ENCODE data around the gene ABHD6. TPM values are rescaled to one million over a fixed set of nuclear protein-coding genes. Genes with fewer than 3 reads are reported as not detected.
"Not testable (repeated sequence)": the region's sequence is repeated elsewhere in the genome, so short reads cannot be mapped to it uniquely, and the experiment has no call there.

The ABHD6 gene
- total RNA-seq, 1 experiment from 2014 or later, result 11.8 TPM

DNA sequence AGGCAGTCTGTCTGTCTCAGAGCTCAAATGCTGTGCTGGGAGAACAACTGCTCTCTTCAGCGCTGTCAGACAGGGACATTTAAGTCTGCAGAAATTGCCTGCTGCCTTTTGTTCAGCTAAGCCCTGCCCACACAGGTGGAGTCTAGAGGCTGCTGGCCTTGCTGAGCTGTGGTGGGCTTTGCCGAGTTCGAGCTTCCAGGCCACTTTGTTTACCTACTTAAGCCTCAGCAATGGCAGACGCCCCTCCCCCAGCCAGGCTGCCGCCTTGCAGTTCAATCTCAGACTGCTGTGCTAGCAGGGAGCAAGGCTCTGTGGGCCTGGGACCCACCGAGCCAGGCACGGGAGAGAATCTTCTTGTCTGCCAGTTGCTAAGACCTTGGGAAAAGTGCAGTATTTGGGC lies 43.5 kb downstream of the ABHD6 start:
- H2AFZ ChIP-seq (ENCODE audit: low read length), result no peak overlapping the region
- H3K9me2 ChIP-seq (replicated peaks; ENCODE audit: insufficient read depth, low read length), result no peaks in the 10 kb centered on the region
- no peaks in the 10 kb centered on the region for H3K9me3 ChIP-seq (ENCODE audit: low read length)
- no peaks in the 10 kb centered on the region for H3K27me3 ChIP-seq (ENCODE audit: low read length)
- no peak overlapping the region for H3K4me3 ChIP-seq (ENCODE audit: low read length)
- H3K4me1 ChIP-seq (ENCODE audit: low read length), result no peaks in the 10 kb centered on the region
- no peak overlapping the region for H3K4me2 ChIP-seq (ENCODE audit: low read depth, low read length, poor library complexity, severe bottlenecking)
- H3K36me3 ChIP-seq (ENCODE audit: insufficient read depth, low read length), result no peaks in the 10 kb centered on the region
- DNase-seq, result peak; percentile 12
- H3K27ac ChIP-seq (ENCODE audit: low read length), result no peak overlapping the region
- no peak overlapping the region for H3K9ac ChIP-seq (ENCODE audit: low read length)
- H3K79me2 ChIP-seq (ENCODE audit: low read length), result no peaks in the 10 kb centered on the region
- H4K20me1 ChIP-seq (ENCODE audit: insufficient read depth, low read depth, low read length), result no peaks in the 10 kb centered on the region

DNA sequence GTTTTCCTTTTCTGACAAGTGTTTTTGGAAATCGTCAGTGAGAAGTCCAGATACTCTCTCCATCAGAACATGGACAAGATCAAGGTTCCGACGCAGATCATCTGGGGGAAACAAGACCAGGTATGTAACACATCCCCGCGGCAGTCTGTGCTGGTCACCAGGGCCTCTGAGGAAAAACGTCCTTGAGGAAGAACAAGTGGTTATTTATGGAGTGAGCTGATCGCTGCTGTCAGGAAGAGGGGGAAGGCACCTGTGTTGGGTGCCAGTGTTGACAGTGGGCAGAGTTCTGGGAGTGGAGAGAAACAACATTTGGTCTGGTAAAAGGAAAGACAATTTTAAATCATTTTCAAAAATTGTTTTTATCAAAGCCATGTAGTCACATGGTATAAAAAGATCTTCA lies 47.7 kb downstream of the ABHD6 start:
- Histone ChIP-seq H3K36me3 (ENCODE audit: insufficient read depth, low read length) (peaks cover 4% of the 10 kb centered on the region; the same call in 1 of the 2 replicates), H3K4me1 (ENCODE audit: low read length) (no peaks in the 10 kb centered on the region; the same call in 1 of the 2 replicates), H3K79me2 (ENCODE audit: low read length) (no peaks in the 10 kb centered on the region), H3K9me2 (replicated peaks; ENCODE audit: insufficient read depth, low read length) (no peaks in the 10 kb centered on the region), H3K9me3 (ENCODE audit: low read length) (no peaks in the 10 kb centered on the region), H3K4me2 (ENCODE audit: low read depth, low read length, poor library complexity, severe bottlenecking) (no peak overlapping the region), H3K27ac (ENCODE audit: low read length) (no peak overlapping the region), H2AFZ (ENCODE audit: low read length) (no peak overlapping the region), H4K20me1 (ENCODE audit: insufficient read depth, low read depth, low read length) (no peaks in the 10 kb centered on the region), H3K9ac (ENCODE audit: low read length) (no peak overlapping the region), H3K4me3 (ENCODE audit: low read length) (no peak overlapping the region), H3K27me3 (ENCODE audit: low read length) (no peaks in the 10 kb centered on the region)
- DNase-seq, result peak; percentile 30

DNA sequence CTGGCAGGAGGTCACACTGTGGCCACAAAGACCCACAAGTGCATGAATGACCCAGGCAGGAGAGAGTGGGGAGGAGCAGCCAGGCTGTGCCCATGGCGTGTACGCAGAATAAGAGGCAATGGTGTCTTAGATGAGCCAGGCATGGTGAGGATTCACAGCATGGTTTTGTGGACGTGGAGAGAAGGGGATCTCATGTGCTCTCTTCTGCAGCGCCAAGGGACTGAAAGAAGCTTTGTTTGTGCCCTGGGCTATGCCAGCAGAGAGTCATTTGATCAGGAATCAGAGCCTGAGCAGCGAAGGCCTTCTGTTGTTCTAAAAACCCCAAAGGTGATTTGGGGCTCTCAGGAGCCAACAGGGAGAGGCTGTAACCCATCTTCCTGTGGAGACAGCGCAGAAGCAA lies 49.8 kb downstream of the ABHD6 start:
- Histone ChIP-seq H3K4me3 (ENCODE audit: low read length) (no peak overlapping the region), H3K27ac (ENCODE audit: low read length) (no peak overlapping the region), H3K4me2 (ENCODE audit: low read depth, low read length, poor library complexity, severe bottlenecking) (no peak overlapping the region), H3K9ac (ENCODE audit: low read length) (no peak overlapping the region), H2AFZ (ENCODE audit: low read length) (no peak overlapping the region), H3K27me3 (ENCODE audit: low read length) (no peaks in the 10 kb centered on the region), H3K9me3 (ENCODE audit: low read length) (no peaks in the 10 kb centered on the region), H3K4me1 (ENCODE audit: low read length) (no peaks in the 10 kb centered on the region; the same call in 1 of the 2 replicates), H3K36me3 (ENCODE audit: insufficient read depth, low read length) (peaks cover 4% of the 10 kb centered on the region; the same call in 1 of the 2 replicates), H3K9me2 (replicated peaks; ENCODE audit: insufficient read depth, low read length) (no peaks in the 10 kb centered on the region), H4K20me1 (ENCODE audit: insufficient read depth, low read depth, low read length) (no peaks in the 10 kb centered on the region), H3K79me2 (ENCODE audit: low read length) (no peaks in the 10 kb centered on the region)
- DNase-seq, result peak; percentile 23

DNA sequence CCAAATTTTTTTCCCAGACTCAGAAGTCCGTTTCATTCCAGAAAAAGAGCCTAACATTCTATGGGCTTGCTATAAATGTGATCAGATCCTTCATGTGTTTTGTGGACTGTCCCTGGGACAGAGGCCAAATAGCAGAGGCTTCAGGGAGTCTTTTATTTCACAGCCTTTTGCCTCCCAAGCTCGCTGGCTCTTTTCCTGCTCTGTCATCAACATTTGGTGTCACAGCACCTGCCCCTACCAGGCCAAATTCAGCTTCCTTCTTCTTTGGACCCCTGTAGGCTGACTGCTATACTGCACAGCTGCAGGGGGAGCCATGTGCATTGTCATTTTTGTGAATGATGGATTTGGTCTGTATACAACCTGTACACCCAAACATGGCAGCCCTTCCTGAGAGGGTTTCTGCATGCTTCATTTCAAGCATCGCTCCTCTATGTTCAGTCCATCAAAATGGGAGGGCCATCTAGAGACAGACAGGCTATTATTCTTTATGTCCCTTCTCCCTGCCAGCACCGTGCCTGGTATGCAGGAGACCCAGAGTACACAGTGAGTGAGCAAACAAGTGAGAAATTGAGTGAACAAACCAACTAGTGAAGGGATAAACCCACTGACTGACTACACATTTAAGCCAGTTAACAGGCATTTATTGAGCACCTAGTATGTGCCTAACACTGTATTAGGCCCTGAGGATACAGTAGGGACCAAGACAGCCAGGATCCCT lies 50.6 kb downstream of the ABHD6 start:
- H3K4me1 ChIP-seq (ENCODE audit: low read length), result no peaks in the 10 kb centered on the region; the same call in 1 of the 2 replicates
- H3K9me2 ChIP-seq (replicated peaks; ENCODE audit: insufficient read depth, low read length), result no peaks in the 10 kb centered on the region
- H3K27me3 ChIP-seq (ENCODE audit: low read length), result no peaks in the 10 kb centered on the region
- H3K9me3 ChIP-seq (ENCODE audit: low read length), result no peaks in the 10 kb centered on the region
- no peak overlapping the region for H3K9ac ChIP-seq (ENCODE audit: low read length)
- no peaks in the 10 kb centered on the region for H4K20me1 ChIP-seq (ENCODE audit: insufficient read depth, low read depth, low read length)
- H3K27ac ChIP-seq (ENCODE audit: low read length), result no peak overlapping the region
- no peak overlapping the region for H3K4me3 ChIP-seq (ENCODE audit: low read length)
- no peak overlapping the region for H3K4me2 ChIP-seq (ENCODE audit: low read depth, low read length, poor library complexity, severe bottlenecking)
- peaks cover 4% of the 10 kb centered on the region; the same call in 1 of the 2 replicates for H3K36me3 ChIP-seq (ENCODE audit: insufficient read depth, low read length)
- DNase-seq, result peak; percentile 62
- no peaks in the 10 kb centered on the region for H3K79me2 ChIP-seq (ENCODE audit: low read length)
- H2AFZ ChIP-seq (ENCODE audit: low read length), result no peak overlapping the region

DNA sequence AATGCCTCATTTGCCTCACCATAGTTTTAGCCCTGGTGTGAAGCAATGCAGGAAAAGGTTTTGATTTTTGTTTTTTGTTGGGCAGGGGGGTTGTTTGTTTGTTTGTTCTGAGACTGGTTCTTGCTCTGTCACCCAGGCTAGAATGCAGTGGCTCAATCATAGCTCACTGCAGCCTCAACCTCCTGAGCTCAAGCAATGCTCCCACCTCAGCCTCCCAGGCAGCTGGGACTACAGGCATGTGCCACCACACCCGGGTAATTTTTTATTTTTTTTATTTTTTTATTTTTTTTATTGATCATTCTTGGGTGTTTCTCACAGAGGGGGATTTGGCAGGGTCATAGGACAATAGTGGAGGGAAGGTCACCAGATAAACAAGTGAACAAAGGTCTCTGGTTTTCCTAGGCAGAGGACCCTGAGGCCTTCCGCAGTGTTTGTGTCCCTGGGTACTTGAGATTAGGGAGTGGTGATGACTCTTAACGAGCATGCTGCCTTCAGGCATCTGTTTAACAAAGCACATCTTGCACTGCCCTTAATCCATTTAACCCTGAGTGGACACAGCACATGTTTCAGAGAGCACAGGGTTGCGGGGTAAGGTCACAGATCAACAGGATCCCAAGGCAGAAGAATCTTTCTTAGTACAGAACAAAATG lies 51.5 kb downstream of the ABHD6 start:
- H3K27me3 ChIP-seq (ENCODE audit: low read length); H4K20me1 ChIP-seq (ENCODE audit: insufficient read depth, low read depth, low read length); H3K9me2 ChIP-seq (replicated peaks; ENCODE audit: insufficient read depth, low read length); H3K36me3 ChIP-seq (ENCODE audit: insufficient read depth, low read length); H2AFZ ChIP-seq (ENCODE audit: low read length); DNase-seq; H3K4me2 ChIP-seq (ENCODE audit: low read depth, low read length, poor library complexity, severe bottlenecking); H3K27ac ChIP-seq (ENCODE audit: low read length); H3K4me1 ChIP-seq (ENCODE audit: low read length); H3K79me2 ChIP-seq (ENCODE audit: low read length); H3K4me3 ChIP-seq (ENCODE audit: low read length); H3K9me3 ChIP-seq (ENCODE audit: low read length); H3K9ac ChIP-seq (ENCODE audit: low read length): not testable (repeated sequence)

DNA sequence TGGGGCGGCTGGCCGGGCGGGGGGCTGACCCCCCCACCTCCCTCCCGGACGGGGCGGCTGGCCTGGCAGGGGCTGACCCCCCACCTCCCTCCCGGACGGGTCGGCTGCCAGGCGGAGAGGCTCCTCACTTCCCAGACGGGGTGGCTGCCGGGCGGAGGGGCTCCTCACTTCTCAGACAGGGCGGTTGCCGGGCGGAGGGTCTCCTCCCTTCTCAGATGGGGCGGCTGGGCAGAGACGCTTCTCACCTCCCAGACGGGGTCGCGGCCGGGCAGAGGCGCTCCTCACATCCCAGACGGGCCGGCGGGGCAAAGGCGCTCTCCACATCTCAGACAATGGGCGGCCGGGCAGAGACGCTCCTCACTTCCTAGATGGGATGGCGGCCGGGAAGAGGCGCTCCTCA lies 52.9 kb downstream of the ABHD6 start:
- not testable (repeated sequence) for H2AFZ ChIP-seq (ENCODE audit: low read length); H3K4me1 ChIP-seq (ENCODE audit: low read length); H3K9ac ChIP-seq (ENCODE audit: low read length); H3K79me2 ChIP-seq (ENCODE audit: low read length); H3K4me3 ChIP-seq (ENCODE audit: low read length); H3K9me3 ChIP-seq (ENCODE audit: low read length); H3K27me3 ChIP-seq (ENCODE audit: low read length); H4K20me1 ChIP-seq (ENCODE audit: insufficient read depth, low read depth, low read length); H3K27ac ChIP-seq (ENCODE audit: low read length); H3K36me3 ChIP-seq (ENCODE audit: insufficient read depth, low read length); H3K4me2 ChIP-seq (ENCODE audit: low read depth, low read length, poor library complexity, severe bottlenecking); DNase-seq; H3K9me2 ChIP-seq (replicated peaks; ENCODE audit: insufficient read depth, low read length)

DNA sequence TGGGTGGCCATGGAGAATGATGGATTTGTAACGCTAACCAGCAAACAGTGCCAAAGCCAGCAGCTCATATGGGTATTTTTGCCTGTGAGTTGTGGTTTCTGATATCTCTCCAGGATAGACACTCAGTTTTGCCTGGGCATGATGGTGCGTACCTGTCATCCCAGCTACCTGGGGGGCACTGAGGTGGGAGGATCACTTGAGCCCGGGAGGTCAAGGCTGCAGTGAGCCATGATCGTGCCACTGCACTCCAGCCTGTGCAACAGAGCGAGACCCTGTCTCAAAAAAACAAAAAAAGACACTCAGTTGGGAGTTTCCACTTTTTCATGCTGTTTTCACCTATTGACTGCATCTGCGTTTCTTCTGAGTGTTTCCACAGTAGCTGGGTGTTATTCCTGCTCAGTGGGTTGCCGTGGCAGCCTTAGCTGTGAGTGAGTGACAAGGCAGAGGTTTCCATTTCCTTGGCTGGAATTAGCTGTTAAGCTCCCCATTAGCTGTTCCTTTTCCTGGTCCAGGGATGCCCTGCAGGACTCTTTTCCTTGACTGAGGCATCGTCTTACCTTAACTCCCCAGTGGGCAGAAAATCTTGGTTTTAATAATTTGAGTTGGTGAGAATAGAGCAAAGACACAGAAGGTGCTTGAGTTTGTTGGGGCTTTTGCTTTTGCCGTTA lies 54.2 kb downstream of the ABHD6 start:
- Histone ChIP-seq H2AFZ (ENCODE audit: low read length) (no peak overlapping the region), H3K27me3 (ENCODE audit: low read length) (no peaks in the 10 kb centered on the region), H4K20me1 (ENCODE audit: insufficient read depth, low read depth, low read length) (no peaks in the 10 kb centered on the region), H3K4me3 (ENCODE audit: low read length) (no peak overlapping the region), H3K9me2 (replicated peaks; ENCODE audit: insufficient read depth, low read length) (no peaks in the 10 kb centered on the region), H3K79me2 (ENCODE audit: low read length) (no peaks in the 10 kb centered on the region), H3K9ac (ENCODE audit: low read length) (no peak overlapping the region), H3K36me3 (ENCODE audit: insufficient read depth, low read length) (peaks cover 4% of the 10 kb centered on the region; the same call in 1 of the 2 replicates), H3K27ac (ENCODE audit: low read length) (no peak overlapping the region), H3K4me2 (ENCODE audit: low read depth, low read length, poor library complexity, severe bottlenecking) (no peak overlapping the region), H3K4me1 (ENCODE audit: low read length) (no peaks in the 10 kb centered on the region; the same call in 1 of the 2 replicates), H3K9me3 (ENCODE audit: low read length) (no peaks in the 10 kb centered on the region)
- DNase-seq, result peak; percentile 27

DNA sequence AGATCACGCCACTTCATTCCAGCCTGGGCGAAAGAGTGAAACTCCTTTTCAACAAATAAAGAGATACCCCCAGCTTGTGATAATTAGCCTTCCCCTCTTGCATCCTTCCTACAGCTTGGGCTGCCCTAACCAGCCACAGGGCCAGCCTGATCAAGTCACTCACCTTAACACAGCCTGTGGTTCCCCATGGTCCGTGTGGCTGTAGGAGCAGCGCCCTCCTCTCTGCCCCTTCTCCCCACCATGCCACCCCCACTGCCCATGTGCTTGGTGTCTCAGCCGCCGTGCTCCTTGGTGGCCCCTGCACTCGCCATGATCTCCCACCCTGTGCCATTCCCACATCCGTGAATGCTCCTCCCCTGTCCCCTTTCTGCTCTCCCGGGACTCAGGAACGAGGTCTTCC lies 55.3 kb downstream of the ABHD6 start:
- peak; percentile 6 for DNase-seq
- Histone ChIP-seq H3K4me1 (ENCODE audit: low read length) (no peaks in the 10 kb centered on the region; the same call in 1 of the 2 replicates), H3K27me3 (ENCODE audit: low read length) (no peaks in the 10 kb centered on the region), H2AFZ (ENCODE audit: low read length) (no peak overlapping the region), H3K27ac (ENCODE audit: low read length) (no peak overlapping the region), H3K4me3 (ENCODE audit: low read length) (no peak overlapping the region), H3K9me2 (replicated peaks; ENCODE audit: insufficient read depth, low read length) (no peaks in the 10 kb centered on the region), H3K9me3 (ENCODE audit: low read length) (no peaks in the 10 kb centered on the region), H3K9ac (ENCODE audit: low read length) (no peak overlapping the region), H3K36me3 (ENCODE audit: insufficient read depth, low read length) (peaks cover 4% of the 10 kb centered on the region; the same call in 1 of the 2 replicates), H3K4me2 (ENCODE audit: low read depth, low read length, poor library complexity, severe bottlenecking) (no peak overlapping the region), H4K20me1 (ENCODE audit: insufficient read depth, low read depth, low read length) (no peaks in the 10 kb centered on the region), H3K79me2 (ENCODE audit: low read length) (no peaks in the 10 kb centered on the region)

All from Karpas-422 (cell line).